HG02973 (cell line): ENCODE results near the gene COPB1.

Source experiments
- ATAC-seq: cut with Tn5 transposase; IDR thresholded peaks from one replicate; pipeline ENCODE4 v1.9.1; 2021; ENCODE audit warnings: moderate library complexity; ENCODE audit not compliant: unreplicated experiment

The COPB1 gene

GRCh38 chr11:14443638-14444037 is 56.0 kb downstream of the COPB1 start:
- no peak for ATAC-seq

- ATAC-seq = no peak
These were observed 63.7 kb downstream of the COPB1 start for GRCh38 chr11:14435717-14436512.

DNA sequence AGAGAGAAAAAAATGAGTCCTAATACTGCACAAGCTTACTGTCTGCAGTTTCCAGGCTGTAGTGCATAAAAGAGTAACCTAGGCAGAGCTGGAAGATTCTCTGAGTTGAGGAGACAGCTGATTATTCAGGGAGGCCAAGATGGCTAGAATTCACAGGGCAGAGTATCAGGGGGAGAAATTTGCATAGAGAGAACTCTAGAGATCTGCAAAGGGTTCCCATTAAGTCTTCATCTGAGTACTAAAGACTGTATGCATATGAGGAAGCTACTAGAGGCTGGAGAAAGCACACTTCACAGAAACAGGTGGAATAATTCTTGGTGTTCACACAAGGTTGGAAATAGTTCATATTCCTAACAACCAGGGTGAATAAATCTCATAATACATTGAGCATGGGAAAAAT is 74.0 kb downstream of the COPB1 start:
- ATAC-seq = no peak

DNA sequence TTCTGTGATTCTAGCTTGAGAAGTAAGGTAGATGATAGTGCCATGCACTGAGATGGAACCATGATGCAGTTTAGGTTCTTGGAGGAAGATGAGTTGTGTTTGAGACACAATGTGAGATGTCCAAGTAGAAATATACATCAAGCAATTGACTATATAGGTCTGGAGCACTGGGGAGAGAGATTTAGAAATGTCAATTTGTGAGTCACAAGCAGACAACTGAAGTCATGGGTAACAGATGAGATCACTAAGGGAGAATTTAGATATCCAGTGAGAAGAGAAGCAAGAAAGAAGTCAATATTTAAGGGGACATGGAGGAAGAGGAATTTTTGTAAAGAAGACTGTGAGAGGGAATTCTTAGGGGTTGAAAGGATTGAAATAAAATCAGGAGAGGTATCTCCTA is 75.5 kb downstream of the COPB1 start:
- no peak for ATAC-seq

- no peak for ATAC-seq
These were observed 76.0 kb downstream of the COPB1 start for GRCh38 chr11:14423633-14424032.

DNA sequence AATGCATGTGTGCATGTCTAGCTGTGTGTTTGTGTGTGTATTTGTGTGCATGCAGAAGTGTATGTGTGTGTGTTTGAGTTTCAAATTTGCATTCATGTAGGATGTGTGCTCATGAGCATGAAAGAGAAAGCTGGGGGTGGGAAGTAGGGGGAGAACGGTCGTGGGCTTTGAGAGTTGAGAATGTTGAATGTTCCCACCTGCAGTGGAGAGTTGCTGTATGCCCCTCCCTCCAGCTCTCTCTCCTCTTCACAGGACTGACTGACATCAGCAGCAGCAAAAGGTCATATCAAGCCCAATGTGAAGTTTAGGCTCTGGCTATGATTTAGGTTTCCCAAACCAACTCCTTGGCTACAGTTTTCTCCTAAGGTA is 76.8 kb downstream of the COPB1 start:
- ATAC-seq = no peak

GRCh38 chr11:14422052-14422813 is 77.4 kb downstream of the COPB1 start:
- no peak for ATAC-seq

DNA sequence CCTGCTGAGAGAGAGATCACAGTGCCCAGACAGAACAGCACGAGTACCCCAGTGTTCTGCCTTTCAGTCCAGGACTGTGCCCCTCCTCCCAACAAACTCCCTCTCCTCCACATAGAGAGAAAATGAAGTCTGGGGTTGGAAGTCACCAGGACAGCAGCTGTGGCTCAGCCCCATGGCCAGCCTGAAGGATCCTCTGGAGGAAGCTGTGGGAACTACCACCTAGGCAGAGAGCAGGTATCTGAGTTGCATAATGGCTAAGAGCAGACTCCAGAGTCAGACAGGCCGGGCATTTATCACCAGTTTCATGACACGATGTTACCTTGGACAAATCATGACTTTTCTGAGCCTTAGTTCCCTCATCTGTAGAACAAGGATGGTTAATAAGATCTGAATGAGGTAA is 79.4 kb downstream of the COPB1 start:
- ATAC-seq = no peak

DNA sequence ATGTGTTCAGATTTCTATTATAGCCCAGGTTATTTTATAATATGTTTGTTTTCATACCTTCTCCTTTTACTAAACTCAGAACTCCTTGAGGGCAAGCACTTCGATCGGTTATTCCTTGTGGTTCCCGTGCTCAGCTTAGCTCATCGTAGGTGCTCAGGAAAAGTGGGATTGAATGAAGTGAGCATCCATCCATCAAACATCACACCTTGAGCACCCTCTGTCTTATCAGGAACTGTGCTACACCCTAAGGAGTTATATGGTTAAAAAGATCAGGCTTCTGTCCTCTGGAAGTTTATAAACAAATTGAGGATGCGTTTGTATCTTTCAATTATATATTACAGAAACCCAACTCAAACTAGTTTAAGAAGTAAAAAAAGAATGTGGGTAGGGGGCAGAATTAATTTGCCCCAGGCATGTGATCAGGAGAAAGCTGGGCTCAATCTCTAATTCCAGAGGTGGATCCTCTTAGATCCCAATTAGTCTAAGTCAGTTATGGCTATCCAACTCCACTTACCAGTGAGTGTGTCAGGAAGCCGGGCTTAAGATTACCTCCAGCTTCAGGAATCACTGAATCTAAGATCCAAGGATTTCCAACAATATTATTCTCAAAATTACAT is 80.7 kb downstream of the COPB1 start:
- ATAC-seq = no peak

DNA sequence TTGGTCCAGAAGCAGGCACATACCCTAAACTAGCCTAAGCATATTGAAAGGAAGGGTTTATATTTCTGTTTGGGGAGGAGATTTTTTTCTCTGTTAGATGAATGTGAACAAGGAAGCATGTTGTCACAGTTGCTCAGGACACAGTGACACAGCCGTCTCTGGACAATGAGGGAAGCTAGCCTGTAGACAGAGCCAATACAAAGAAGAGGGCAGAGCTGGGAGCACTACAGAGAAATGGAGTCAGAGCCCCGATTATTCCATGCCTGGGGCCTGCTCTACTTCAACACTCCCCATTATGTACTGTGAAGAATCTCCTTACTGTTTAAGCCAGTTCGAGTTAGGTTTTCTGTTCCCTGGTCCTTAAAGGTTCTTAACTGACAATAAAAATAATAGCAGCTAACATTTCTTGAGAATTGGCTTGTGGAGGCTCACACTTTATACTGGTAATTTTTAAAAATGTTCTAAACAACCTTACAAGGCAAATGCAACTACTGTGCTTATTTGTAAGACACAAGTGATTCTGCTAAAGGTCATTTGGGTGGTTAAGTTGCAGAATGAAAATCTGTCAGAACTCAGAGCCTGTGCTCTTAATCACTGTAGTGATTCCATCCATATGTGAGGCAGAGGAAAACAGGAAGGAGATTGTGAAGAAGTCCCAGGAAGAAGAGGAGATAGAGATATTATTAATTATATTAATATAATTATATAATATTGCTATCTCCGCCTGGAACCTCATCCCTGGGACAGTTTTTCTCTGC is 81.8 kb downstream of the COPB1 start:
- no peak for ATAC-seq

DNA sequence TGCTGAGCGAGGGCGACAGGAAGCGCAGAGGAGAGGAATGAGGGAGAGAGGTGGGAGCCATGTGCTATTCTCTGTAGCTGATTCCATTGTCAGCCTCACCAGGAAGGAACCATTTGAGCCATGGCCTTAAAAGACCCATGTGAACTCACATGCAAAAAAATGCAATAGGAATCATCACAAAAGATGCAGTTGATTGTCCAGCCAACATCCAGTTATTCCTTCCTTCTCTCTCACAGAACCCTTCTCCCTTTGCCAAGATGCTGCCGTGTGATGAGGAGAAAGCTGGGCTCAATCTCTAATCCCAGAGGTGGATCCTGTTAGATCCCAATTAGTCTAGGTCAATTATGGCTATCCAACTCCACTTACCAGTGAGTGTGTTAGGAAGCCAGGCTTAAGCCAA is 82.4 kb downstream of the COPB1 start:
- ATAC-seq = no peak

DNA sequence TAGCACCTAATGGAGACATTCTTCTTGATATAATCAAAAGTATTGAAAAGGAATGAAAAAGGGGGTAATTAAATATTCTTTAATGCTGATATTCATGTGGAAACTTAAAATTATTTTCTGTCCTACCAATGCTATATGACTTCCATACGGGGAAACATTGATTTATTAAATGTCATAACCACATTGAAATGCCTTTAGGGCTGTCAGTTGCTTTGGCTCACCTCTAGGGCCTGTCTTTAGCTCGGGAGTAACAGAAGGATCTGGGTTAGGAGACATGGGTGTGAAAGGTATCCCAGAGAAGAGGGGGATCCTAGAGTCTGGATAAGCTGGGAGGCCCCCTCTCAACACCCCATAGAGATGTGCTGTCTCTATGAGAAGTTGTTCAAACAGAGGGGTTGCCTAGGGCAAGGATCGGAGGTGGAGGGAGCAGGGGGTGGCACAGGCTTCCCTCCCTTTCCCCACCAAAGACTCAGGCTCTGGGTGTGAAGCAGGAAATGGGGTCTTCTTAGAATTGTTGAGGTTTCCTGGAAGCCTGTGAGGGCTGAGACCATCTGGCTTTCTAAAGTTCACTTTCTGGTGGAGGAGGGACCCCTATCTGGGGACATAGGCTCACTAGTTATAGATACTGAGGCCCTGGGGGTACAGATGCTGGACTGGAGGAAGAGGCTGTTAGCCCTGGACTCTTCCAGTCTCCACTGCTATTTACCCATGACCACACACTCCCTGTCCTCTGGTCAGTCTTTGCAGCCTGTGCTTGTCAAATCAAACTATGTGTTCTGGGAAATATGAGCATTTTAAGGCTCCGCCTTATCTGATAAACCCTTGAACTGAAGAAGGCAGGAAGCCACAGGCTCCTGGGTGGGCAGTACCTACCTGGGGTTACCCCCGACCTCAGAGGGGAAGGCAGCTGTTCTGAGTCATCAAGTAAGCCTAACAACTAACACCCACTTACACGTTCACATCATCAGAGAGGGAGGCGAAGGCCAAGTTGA is 84.8 kb downstream of the COPB1 start:
- ATAC-seq = peak; percentile 70

GRCh38 chr11:14413307-14414069 is 86.1 kb downstream of the COPB1 start:
- ATAC-seq = no peak

DNA sequence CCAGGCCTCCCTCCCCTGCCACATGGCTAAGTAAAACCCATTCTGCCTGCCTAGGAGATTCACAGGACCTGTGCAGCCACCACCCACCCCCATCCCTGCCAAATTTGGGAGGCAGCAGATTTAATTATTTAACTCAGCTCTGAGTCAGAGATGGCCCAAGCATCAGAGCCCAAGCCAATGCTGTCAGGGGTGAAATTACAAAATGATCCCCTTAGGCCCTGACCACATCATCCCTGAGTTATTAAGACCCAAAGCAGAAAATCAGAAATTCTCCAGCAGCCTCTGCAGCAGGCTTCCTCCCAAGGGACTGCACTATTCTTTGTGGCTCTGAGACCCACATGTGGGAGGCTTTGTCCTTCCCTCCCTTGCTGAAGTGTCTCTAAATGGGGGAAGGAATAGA is 87.8 kb downstream of the COPB1 start:
- no peak for ATAC-seq

DNA sequence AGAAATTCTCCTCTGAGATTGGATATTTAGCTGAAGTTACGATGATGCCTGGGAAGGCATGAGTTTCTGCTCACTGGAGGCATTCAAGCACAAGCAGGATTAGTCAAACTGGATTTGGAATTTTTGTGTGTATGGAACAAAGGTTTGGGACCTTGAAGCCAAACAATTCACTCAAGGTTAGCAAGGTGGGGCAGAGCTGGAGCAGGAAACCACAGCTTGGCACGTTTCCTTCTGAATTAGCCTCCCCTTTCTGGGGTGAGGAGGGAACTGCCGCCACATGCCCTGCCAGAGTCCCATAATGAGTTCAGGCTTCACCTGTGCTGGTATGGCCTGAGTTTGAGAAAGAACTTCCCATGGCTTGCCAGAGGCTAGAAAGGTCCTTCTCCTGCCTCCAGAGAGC is 89.7 kb downstream of the COPB1 start:
- ATAC-seq = no peak

DNA sequence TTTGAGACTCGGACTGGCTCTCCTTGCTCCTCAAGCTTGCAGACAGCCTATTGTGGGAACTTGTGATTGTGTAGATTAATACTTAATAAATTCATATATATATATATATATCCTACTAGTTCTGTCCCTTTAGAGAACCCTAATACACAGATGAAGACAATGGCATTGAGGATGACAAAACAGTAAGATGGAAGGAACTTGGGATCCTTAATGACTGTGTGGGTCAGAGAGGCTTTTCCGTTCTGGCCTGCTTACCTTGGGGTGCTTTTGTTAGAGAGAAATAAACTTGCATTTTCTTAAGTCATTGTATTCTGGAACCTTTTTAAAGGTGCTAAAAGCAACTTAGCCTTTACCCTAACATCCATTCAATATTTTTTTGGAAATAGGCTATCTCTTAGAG is 91.0 kb downstream of the COPB1 start:
- no peak for ATAC-seq
